GM19328 (cell line): ENCODE measurements around the gene NSMCE1.
"Not testable (repeated sequence)": the region's sequence is repeated elsewhere in the genome, so short reads cannot be mapped to it uniquely, and the experiment has no call there.

ENCODE experiments used
- ATAC-seq: cut with Tn5 transposase; IDR thresholded peaks from one replicate; pipeline ENCODE4 v1.9.1; 2021; ENCODE audit warnings: mild to moderate bottlenecking, moderate library complexity; ENCODE audit not compliant: unreplicated experiment

Gene NSMCE1

GRCh38 chr16:27303256-27304100, 34.9 kb upstream of the NSMCE1 start:
- ATAC-seq = no peak

GRCh38 chr16:27302126-27302525, 33.6 kb upstream of the NSMCE1 start:
- ATAC-seq = no peak

GRCh38 chr16:27301236-27301861, 32.8 kb upstream of the NSMCE1 start:
- ATAC-seq = no peak

- no peak for ATAC-seq
These were observed 29.6 kb upstream of the NSMCE1 start for GRCh38 chr16:27298132-27298531.

GRCh38 chr16:27293343-27293742, 24.8 kb upstream of the NSMCE1 start:
- ATAC-seq = no peak

GRCh38 chr16:27291722-27292240, 23.2 kb upstream of the NSMCE1 start:
- ATAC-seq = no peak

GRCh38 chr16:27291106-27291505, 22.5 kb upstream of the NSMCE1 start:
- ATAC-seq = no peak

GRCh38 chr16:27290562-27290961, 22.0 kb upstream of the NSMCE1 start:
- ATAC-seq = no peak

GRCh38 chr16:27289669-27290068, 21.1 kb upstream of the NSMCE1 start:
- no peak for ATAC-seq

GRCh38 chr16:27288313-27288712, 19.7 kb upstream of the NSMCE1 start:
- ATAC-seq = not testable (repeated sequence)

GRCh38 chr16:27287887-27288286, 19.3 kb upstream of the NSMCE1 start:
- no peak for ATAC-seq

GRCh38 chr16:27287051-27287811, 18.7 kb upstream of the NSMCE1 start:
- ATAC-seq = no peak

GRCh38 chr16:27286451-27286850, 17.9 kb upstream of the NSMCE1 start:
- no peak for ATAC-seq

GRCh38 chr16:27285676-27286196, 17.2 kb upstream of the NSMCE1 start:
- ATAC-seq = no peak

- ATAC-seq = no peak
These were observed 16.5 kb upstream of the NSMCE1 start for GRCh38 chr16:27284865-27285675.

- no peak for ATAC-seq
These were observed 12.7 kb upstream of the NSMCE1 start for GRCh38 chr16:27281243-27281642.

- ATAC-seq = no peak
These were observed 6.8 kb upstream of the NSMCE1 start for GRCh38 chr16:27275394-27275793.

GRCh38 chr16:27274424-27274874, 5.9 kb upstream of the NSMCE1 start:
- not testable (repeated sequence) for ATAC-seq

GRCh38 chr16:27273670-27274423, 5.3 kb upstream of the NSMCE1 start:
- ATAC-seq = no peak

GRCh38 chr16:27273330-27273669, 4.7 kb upstream of the NSMCE1 start:
- ATAC-seq = no peak
